Testis (tissue), 2 donors: ENCODE measurements around the gene EML2.

Source experiments
- POLR2A ChIP-seq: fragments of 450-650 bp; IDR thresholded peaks from one replicate; pipeline ENCODE4 v1.6.1; 2017; ENCODE audit warnings: antibody characterized with exemption, mild to moderate bottlenecking, moderate library complexity
- TF ChIP-seq, protein P1 (sequence below), 3 experiments: fragments of 450-650 bp in 2 of 3; fragments of 200-600 bp in 1 of 3; sonication (generic) in 1 of 3; IDR thresholded peaks; one replicate each; pipeline ENCODE4 v1.5.1; 2016 to 2019; ENCODE audit warnings: antibody characterized with exemption in 3 of 3, mild to moderate bottlenecking in 2 of 3, moderate library complexity in 1 of 3

DNA sequence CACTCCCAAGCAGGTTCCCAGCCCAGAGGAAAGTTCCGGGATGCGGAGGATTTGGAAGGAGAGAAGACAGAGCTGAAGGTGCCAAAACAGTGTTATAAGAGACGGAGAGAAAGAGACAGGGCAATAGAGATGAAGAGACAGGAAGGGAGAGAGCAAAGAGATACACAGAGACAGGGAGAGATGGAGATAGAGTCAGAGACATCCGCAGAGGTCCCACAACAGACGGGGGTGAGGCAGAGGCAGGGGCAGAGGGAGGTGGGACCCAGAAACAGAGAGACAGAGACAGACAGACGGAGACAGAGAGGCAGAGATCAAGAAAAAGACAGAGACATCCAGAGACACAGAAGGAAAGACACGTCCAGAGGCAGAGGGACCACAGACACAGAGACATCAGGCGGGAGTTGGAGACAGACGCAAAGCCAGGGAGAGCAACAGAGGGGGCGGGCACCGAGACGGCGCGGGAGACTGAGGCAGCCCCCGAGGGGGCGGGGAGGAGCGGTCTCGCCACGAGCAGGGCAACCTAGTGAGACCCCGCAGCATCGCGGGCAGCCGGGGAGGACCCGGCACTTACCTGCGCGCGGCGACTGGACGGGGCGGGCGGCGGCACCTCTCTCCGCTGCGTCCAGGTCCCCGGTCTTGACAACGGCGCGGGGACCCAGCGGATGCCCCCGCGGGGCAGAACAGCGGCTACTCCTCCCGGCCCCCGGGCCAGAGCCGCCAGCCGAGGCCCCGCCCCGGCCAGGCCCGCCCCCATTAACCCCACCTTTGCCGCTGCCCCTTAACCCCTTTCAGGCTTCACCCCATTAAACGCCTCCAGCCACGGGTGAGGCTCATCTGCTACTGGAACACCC lies 37.4 kb downstream of the EML2 start, which contains the start of gene GPR4:
- TF ChIP-seq POLR2A, result no peak
- TF ChIP-seq, protein P1, sequence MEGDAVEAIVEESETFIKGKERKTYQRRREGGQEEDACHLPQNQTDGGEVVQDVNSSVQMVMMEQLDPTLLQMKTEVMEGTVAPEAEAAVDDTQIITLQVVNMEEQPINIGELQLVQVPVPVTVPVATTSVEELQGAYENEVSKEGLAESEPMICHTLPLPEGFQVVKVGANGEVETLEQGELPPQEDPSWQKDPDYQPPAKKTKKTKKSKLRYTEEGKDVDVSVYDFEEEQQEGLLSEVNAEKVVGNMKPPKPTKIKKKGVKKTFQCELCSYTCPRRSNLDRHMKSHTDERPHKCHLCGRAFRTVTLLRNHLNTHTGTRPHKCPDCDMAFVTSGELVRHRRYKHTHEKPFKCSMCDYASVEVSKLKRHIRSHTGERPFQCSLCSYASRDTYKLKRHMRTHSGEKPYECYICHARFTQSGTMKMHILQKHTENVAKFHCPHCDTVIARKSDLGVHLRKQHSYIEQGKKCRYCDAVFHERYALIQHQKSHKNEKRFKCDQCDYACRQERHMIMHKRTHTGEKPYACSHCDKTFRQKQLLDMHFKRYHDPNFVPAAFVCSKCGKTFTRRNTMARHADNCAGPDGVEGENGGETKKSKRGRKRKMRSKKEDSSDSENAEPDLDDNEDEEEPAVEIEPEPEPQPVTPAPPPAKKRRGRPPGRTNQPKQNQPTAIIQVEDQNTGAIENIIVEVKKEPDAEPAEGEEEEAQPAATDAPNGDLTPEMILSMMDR (IDR thresholded peaks at IDR 0.05), result no peak
